Adrenal gland (tissue), 5 donors: Measurements from ENCODE around the gene MDFIC2.

Source experiments
- POLR2A ChIP-seq, 2 donors: fragments of 450-650 bp; IDR thresholded peaks; one replicate each; pipeline ENCODE4 v1.6.1; 2017; ENCODE audit warnings: antibody characterized with exemption in 2 of 2, mild to moderate bottlenecking in 2 of 2, moderate library complexity in 1 of 2
- TF ChIP-seq, protein P1 (sequence below), 6 experiments: fragments of 450-650 bp in 4 of 6; fragments of 200-600 bp in 2 of 6; sonication (generic) in 1 of 6; IDR thresholded peaks; 1 replicate in 5 of 6; 2 replicates in 1 of 6; pipeline versions ENCODE4 v1.5.1 to v1.8.0; 2016 to 2021; ENCODE audit warnings: antibody characterized with exemption in 6 of 6, mild to moderate bottlenecking in 2 of 6, moderate library complexity in 1 of 6
- donor health status: DM: no; HTN: no; CAD: no.

DNA sequence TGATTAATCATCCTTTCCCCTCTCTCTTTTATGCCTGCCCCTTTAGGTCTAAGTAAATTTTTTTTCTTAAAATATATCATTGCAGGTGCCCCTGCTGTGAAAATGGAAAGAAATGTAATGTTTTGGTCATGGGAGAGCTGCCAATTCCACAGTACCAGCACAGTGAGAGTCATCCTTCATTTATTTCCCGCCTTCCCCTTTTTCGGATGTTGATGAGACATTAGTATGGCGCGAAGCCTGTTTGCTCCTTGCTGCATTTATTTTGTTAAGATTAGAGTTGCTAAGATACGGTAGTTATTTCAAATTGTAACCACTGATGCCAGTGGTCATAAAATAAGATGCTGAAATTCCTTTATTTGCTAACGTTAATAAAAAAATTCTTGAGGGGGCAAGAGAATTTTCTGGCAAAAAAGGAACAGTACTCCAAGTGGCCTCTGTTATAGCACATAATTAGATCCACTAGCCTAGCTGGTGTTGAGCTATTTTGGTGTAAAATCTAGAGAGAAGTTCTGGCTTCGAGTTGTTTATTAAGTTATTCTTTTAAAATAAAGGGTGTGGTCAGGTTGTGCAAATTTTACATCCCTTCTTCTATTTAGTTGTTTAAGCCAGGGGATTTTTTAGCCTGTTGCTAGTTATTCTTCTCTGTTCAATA is 62.8 kb downstream of the MDFIC2 start:
- TF ChIP-seq, protein P1, sequence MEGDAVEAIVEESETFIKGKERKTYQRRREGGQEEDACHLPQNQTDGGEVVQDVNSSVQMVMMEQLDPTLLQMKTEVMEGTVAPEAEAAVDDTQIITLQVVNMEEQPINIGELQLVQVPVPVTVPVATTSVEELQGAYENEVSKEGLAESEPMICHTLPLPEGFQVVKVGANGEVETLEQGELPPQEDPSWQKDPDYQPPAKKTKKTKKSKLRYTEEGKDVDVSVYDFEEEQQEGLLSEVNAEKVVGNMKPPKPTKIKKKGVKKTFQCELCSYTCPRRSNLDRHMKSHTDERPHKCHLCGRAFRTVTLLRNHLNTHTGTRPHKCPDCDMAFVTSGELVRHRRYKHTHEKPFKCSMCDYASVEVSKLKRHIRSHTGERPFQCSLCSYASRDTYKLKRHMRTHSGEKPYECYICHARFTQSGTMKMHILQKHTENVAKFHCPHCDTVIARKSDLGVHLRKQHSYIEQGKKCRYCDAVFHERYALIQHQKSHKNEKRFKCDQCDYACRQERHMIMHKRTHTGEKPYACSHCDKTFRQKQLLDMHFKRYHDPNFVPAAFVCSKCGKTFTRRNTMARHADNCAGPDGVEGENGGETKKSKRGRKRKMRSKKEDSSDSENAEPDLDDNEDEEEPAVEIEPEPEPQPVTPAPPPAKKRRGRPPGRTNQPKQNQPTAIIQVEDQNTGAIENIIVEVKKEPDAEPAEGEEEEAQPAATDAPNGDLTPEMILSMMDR (IDR thresholded peaks at IDR 0.05), result no peak
- TF ChIP-seq POLR2A (IDR thresholded peaks at IDR 0.05), result no peak
